ENCODE results near the gene MON2.

- TF ChIP-seq CTCF (IDR thresholded peaks at IDR 0.05 in 2 of 3, conservative IDR thresholded peaks at IDR 0.05 in 1 of 3; ENCODE audit: control insufficient read depth in 2 of 3, extremely low read depth in 1 of 3, insufficient read depth in 1 of 3, low read depth in 3 of 3, low read length in 3 of 3) (no peak), POLR2AphosphoS5 (IDR thresholded peaks at IDR 0.05; ENCODE audit: low read length) (no peak)
These were observed 130.6 kb downstream of the MON2 start for GRCh38 chr12:62597253-62597652.
